PC-3 (cell line): ENCODE data around the gene EOGT. TPM values are rescaled to one million over a fixed set of nuclear protein-coding genes. Genes with fewer than 3 reads are reported as not detected.

Experiments
- ATAC-seq: fragments of 200-7000 bp; cut with Tn5 transposase; 2 replicates; pipeline ENCODE4 v1.9.1; 2020; ENCODE audit warnings: mild to moderate bottlenecking, moderate library complexity
- Bru-seq: library from RNA; stranded (reverse); fragments of 400-500 nt; gene quantifications from one replicate; lab custom pipeline; 2021; lab: Mats Ljungman, UMichigan
- BruChase-seq, 2 experiments: library from RNA; stranded (reverse); fragments of 400-500 nt; gene quantifications; one replicate each; lab custom pipeline; 2021; lab: Mats Ljungman, UMichigan
- BruUV-seq: library from RNA; stranded (reverse); fragments of 400-500 nt; replicated peaks from 2 replicates; lab custom pipeline; 2021; lab: Mats Ljungman, UMichigan
- CTCF ChIA-PET: fragments of 300-600 bp; sonication (Branson Sonifier 250); formaldehyde crosslinking; loops from one replicate; lab custom pipeline; 2022; ENCODE audit warnings: antibody characterized with exemption; lab: Charles Lee
- POLR2A ChIA-PET: fragments of 300-600 bp; sonication (Branson Sonifier 250); formaldehyde crosslinking; loops from one replicate; lab custom pipeline; 2022; ENCODE audit warnings: antibody characterized with exemption; ENCODE audit not compliant: unreplicated experiment; lab: Charles Lee
- DNase-seq: peaks from one replicate; pipeline ENCODE4 v3.0.0-alpha.2; 2015
- H2AFZ ChIP-seq: fragments of 300-600 bp; sonication (generic); 2 replicates; pipeline ENCODE4 v1.6.0; 2016; ENCODE audit warnings: antibody characterized with exemption, low read length
- H3F3A ChIP-seq: fragments of 300-600 bp; sonication (generic); one replicate; pipeline ENCODE4 v1.6.0; 2017; ENCODE audit warnings: antibody characterized with exemption, low read length, control low read depth, mild to moderate bottlenecking; ENCODE audit not compliant: unreplicated experiment
- H3K27ac ChIP-seq: fragments of 300-600 bp; sonication (generic); 2 replicates; pipeline ENCODE4 v1.5.1; 2016; ENCODE audit warnings: mild to moderate bottlenecking, low read length
- H3K27me3 ChIP-seq: fragments of 300-600 bp; sonication (generic); 2 replicates; pipeline ENCODE4 v1.6.1; 2016; ENCODE audit warnings: low read length, mixed read lengths
- H3K36me3 ChIP-seq: fragments of 300-600 bp; sonication (generic); 2 replicates; pipeline ENCODE4 v1.6.1; 2016; ENCODE audit warnings: low read depth, mixed run types, low read length, mixed read lengths
- H3K4me1 ChIP-seq: fragments of 300-600 bp; sonication (generic); 2 replicates; pipeline ENCODE4 v1.5.1; 2016; ENCODE audit warnings: low read length; ENCODE audit not compliant: insufficient read depth
- H3K4me2 ChIP-seq: fragments of 300-600 bp; sonication (generic); 2 replicates; pipeline ENCODE4 v1.6.0; 2016; ENCODE audit warnings: low read length
- H3K4me3 ChIP-seq: fragments of 300-600 bp; sonication (generic); 2 replicates; pipeline ENCODE4 v1.5.1; 2016; ENCODE audit warnings: mild to moderate bottlenecking, low read length, mixed read lengths
- H3K79me2 ChIP-seq: fragments of 300-600 bp; sonication (generic); 2 replicates; pipeline ENCODE4 v1.6.1; 2017; ENCODE audit warnings: low read length, mixed read lengths
- H3K9ac ChIP-seq: fragments of 300-600 bp; sonication (generic); 2 replicates; pipeline ENCODE4 v1.6.0; 2016; ENCODE audit warnings: mild to moderate bottlenecking, low read length
- H3K9me2 ChIP-seq: fragments of 300-600 bp; sonication (generic); replicated peaks from 2 replicates; pipeline ENCODE4 v1.6.1; 2016; ENCODE audit warnings: mixed run types, low read length, mixed read lengths
- H3K9me3 ChIP-seq: fragments of 300-600 bp; sonication (generic); 2 replicates; pipeline ENCODE4 v1.6.1; 2016; ENCODE audit warnings: low read length, mixed read lengths
- H4K20me1 ChIP-seq: fragments of 300-600 bp; sonication (generic); 2 replicates; pipeline ENCODE4 v1.6.1; 2016; ENCODE audit warnings: low read length, mixed read lengths
- EZH2 ChIP-seq: fragments of 300-600 bp; sonication (generic); IDR thresholded peaks from one replicate; pipeline ENCODE4 v1.6.1; 2017; ENCODE audit warnings: antibody characterized with exemption, mild to moderate bottlenecking, low read length; ENCODE audit not compliant: unreplicated experiment
- EZH2phosphoT487 ChIP-seq: fragments of 300-600 bp; sonication (generic); IDR thresholded peaks from 2 replicates; pipeline ENCODE4 v1.6.1; 2018; ENCODE audit warnings: mild to moderate bottlenecking, antibody characterized with exemption, low read length, borderline replicate concordance
- intact Hi-C: fragments of 100-400 bp; cut with micrococcal nuclease; formaldehyde crosslinking; loops from 2 replicates; pipeline ENCODE4 v1.9.0; 2023
- long read RNA-seq: library from polyadenylated mRNA; unstranded; transcript quantifications from one replicate; pipeline ENCODE4 v2.0.0, GENCODE V29; 2021; ENCODE audit not compliant: unreplicated experiment
- total RNA-seq: library from RNA; depleted of rRNA; stranded (reverse); fragments of >200 nt; gene quantifications from 2 replicates; pipeline ENCODE4 v1.2.3, GENCODE V29; 2014; rRNA removed
- TF ChIP-seq, protein P1 (sequence below): fragments of 300-600 bp; sonication (generic); conservative IDR thresholded peaks from 2 replicates; pipeline ENCODE4 v1.5.1; 2017; ENCODE audit warnings: antibody characterized with exemption, low read depth, mild to moderate bottlenecking, low read length

Gene EOGT
- total RNA-seq (5.2 and 8.3 TPM in 2 replicates), Bru-seq, nascent RNA (percentile 59 among the genes with signal in this experiment), BruChase-seq, experiment 1, labeled RNA remaining after a 6-hour chase (percentile 70 among the genes with signal in this experiment), BruChase-seq, experiment 2, labeled RNA remaining after a 2-hour chase (percentile 70 among the genes with signal in this experiment)
- long read RNA-seq, full-length matches to known transcripts: 6 of 13 reads
- long read RNA-seq, partial matches to known transcripts: 3 of 13 reads
- long read RNA-seq, other reads (novel, unspliced or antisense): 4 of 13 reads

DNA sequence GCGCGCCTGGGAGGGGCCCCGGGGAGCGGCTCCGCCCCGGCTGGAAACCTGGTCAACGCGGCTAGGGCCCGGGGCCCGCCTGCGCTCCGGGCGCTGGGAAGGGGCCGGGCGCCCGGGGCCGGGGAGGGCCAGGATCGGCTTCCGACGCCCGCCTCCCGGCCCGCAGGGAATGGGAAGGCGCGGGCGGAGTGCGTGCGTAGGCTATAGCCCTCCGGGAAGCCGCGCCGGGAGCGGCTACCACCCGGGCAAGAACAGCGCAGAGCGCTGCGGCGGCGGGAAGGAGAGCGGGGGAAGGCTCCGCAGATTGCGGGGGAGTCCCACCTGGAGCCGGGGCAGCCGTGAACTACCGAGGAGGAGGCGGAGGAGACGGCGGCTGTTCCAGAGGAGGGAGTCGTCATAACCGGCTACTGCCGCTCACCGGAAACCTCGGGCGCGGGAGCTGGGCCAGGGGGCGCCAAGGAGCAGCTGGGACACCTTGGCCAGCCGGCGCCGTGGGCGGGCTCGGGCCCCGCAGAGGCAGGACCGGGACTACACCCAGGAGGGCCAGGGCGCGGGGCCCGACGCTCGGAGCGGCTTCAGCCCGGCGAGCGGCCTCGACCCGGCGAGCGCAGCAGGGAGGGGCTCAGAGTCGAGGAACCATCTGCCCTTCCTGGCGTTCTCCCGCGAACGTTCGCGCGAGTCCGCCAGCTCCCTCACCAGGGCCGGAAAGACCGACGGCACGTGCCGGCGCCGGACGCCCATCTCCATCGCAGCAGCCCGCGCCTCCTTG, at the start of gene EOGT:
Gene EOGT, minus strand, starts transcription at position 432 of the 769 bp plus-strand sequence. CDS start 3,838 bp downstream, outside the sequence.
- Histone ChIP-seq H2AFZ (peak within 1 kb of the TSS; percentile 82), H3F3A (no peaks in the 10 kb centered on the region), H3K27ac (peak within 1 kb of the TSS; percentile 52), H3K36me3 (no peaks in the 10 kb centered on the region), H3K79me2 (no peaks in the 10 kb centered on the region), H3K4me1 (peaks cover 9% of the 10 kb centered on the region; the same call in 1 of the 2 replicates), H3K27me3 (no peaks in the 10 kb centered on the region), H3K4me2 (peak within 1 kb of the TSS; percentile 87), H3K9ac (peak within 1 kb of the TSS; percentile 81), H4K20me1 (no peaks in the 10 kb centered on the region), H3K9me3 (no peaks in the 10 kb centered on the region), H3K4me3 (peak within 1 kb of the TSS; percentile 71), H3K9me2 (no peaks in the 10 kb centered on the region)
- TF ChIP-seq EZH2: no peak
- TF ChIP-seq, protein P1, sequence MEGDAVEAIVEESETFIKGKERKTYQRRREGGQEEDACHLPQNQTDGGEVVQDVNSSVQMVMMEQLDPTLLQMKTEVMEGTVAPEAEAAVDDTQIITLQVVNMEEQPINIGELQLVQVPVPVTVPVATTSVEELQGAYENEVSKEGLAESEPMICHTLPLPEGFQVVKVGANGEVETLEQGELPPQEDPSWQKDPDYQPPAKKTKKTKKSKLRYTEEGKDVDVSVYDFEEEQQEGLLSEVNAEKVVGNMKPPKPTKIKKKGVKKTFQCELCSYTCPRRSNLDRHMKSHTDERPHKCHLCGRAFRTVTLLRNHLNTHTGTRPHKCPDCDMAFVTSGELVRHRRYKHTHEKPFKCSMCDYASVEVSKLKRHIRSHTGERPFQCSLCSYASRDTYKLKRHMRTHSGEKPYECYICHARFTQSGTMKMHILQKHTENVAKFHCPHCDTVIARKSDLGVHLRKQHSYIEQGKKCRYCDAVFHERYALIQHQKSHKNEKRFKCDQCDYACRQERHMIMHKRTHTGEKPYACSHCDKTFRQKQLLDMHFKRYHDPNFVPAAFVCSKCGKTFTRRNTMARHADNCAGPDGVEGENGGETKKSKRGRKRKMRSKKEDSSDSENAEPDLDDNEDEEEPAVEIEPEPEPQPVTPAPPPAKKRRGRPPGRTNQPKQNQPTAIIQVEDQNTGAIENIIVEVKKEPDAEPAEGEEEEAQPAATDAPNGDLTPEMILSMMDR: peak; percentile 54
- intact Hi-C loops: no loop called here
- POLR2A ChIA-PET: no interaction called here
- BruUV-seq: no TSS peak
- ATAC-seq (peak; percentile 84), DNase-seq (peak; percentile 70)
- CTCF ChIA-PET: interaction anchor here (0.7 kb wide), 1 partner anchor 73 kb away, joined by 3 read pairs; no protein-coding TSS in a partner anchor

DNA sequence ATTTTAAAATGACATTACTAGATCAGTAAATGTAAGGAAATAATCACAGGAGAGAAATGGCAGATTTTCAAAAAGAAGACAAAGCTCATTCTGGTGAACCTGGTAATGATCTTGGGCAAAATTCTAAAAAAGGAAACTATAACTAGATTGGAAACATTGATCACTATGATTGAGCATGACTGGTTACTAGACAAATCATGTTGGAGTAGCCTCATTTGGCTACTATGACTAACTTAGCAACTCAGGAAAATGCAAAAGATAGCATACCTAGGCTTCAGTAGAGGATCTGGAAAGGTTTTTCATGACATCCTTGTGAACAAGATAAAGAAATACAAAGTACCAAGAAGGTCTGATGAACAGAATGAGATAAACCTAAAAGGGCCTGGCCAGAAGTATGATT, 46.2 kb upstream of the EOGT start:
- intact Hi-C loops: no loop called here
- Histone ChIP-seq H3K4me3 (no peak overlapping the region), H3K4me1 (no peaks in the 10 kb centered on the region), H3K9ac (no peak overlapping the region), H3K36me3 (peaks cover 3% of the 10 kb centered on the region; the same call in 1 of the 2 replicates), H3F3A (no peaks in the 10 kb centered on the region), H3K9me2 (no peaks in the 10 kb centered on the region), H3K79me2 (no peaks in the 10 kb centered on the region), H3K27ac (no peak overlapping the region), H2AFZ (no peak overlapping the region), H3K27me3 (no peaks in the 10 kb centered on the region), H3K4me2 (no peak overlapping the region), H4K20me1 (no peaks in the 10 kb centered on the region), H3K9me3 (no peaks in the 10 kb centered on the region)
- no TSS peak for BruUV-seq
- POLR2A ChIA-PET: no interaction called here
- DNase-seq (no peak), ATAC-seq (no peak)
- TF ChIP-seq EZH2: no peak
- TF ChIP-seq EZH2phosphoT487: no peak
- TF ChIP-seq, protein P1: no peak
- CTCF ChIA-PET: no interaction called here
